ENCODE data around the gene GNAI3. TPM values are rescaled to one million over a fixed set of nuclear protein-coding genes. Genes with fewer than 3 reads are reported as not detected.

GNAI3 gene
- 9.2 and 9.8 TPM in 2 replicates for total RNA-seq (2021; fragmentation: NEBNext Ultra II Directional; extraction: Animal tissue kit (Norgen Biotek cat#: 25700))
- 1.9 and 4.0 TPM in 2 replicates for polyA plus RNA-seq (2011; rRNA removed)
- 4.7 TPM for polyA plus RNA-seq (2011; cell fraction: cytosol; rRNA removed)
- polyA plus RNA-seq (2011; cell fraction: nucleus; rRNA removed) = 1.2 TPM
- polyA plus RNA-seq (2012, experiment 1 of 2) = 4.7 to 6.9 TPM (median 5.3 TPM) in 4 replicates
- polyA plus RNA-seq (2012, experiment 2 of 2) = 0.58 TPM
- 3.9 TPM for polyA plus RNA-seq (2013, experiment 1 of 2)
- polyA plus RNA-seq (2013, experiment 2 of 2) = 4.1 TPM
- polyA minus RNA-seq (2011; rRNA and poly(A)+ RNA removed) = 6.3 and 7.4 TPM in 2 replicates
- 4.3 TPM for polyA minus RNA-seq (2011; cell fraction: cytosol; rRNA and poly(A)+ RNA removed)
- polyA minus RNA-seq (2011; cell fraction: nucleus; rRNA and poly(A)+ RNA removed) = 8.0 TPM
- long read RNA-seq, experiment 1, full-length matches to known transcripts = 69 of 131 reads
- long read RNA-seq, experiment 1, partial matches to known transcripts = 55 of 131 reads
- long read RNA-seq, experiment 1, other reads (novel, unspliced or antisense) = 7 of 131 reads
- long read RNA-seq, experiment 2, full-length matches to known transcripts = 174 of 182 reads
- long read RNA-seq, experiment 2, partial matches to known transcripts = 8 of 182 reads
- long read RNA-seq, experiment 2, other reads (novel, unspliced or antisense) = 0 of 182 reads

GRCh38 chr1:109548321-109549267, at the start of gene GNAI3:
TSS of gene GNAI3 (plus strand) at chr1:109548615. CDS start at chr1:109548721, 106 bp downstream.
- H4K91ac ChIP-seq (replicated peaks; ENCODE audit: insufficient read length, low read length) = peak within 1 kb of the TSS; percentile 70
- no peaks in the 10 kb centered on the region for H3K27me3 ChIP-seq (replicated peaks in 1 of 4; ENCODE audit: control insufficient read depth in 3 of 4, extremely low read depth in 1 of 4, insufficient read depth in 3 of 4, low read length in 3 of 4)
- H3K4me2 ChIP-seq (ENCODE audit: insufficient read depth in 1 of 2, low read depth in 2 of 2, low read length in 2 of 2) = peak within 1 kb of the TSS; percentile 90 to 91
- no peak within 1 kb of the TSS for H3K4ac ChIP-seq (replicated peaks; ENCODE audit: insufficient read length, low read depth, low read length)
- peak within 1 kb of the TSS; percentile 69; the same call in 1 of the 2 replicates for H2BK12ac ChIP-seq (ENCODE audit: low read depth, low read length)
- peak within 1 kb of the TSS; percentile 86 for H4K5ac ChIP-seq (ENCODE audit: insufficient read length, low read depth, low read length)
- H2BK5ac ChIP-seq (ENCODE audit: low read depth, low read length) = peak within 1 kb of the TSS; percentile 85
- ChIA-PET POLR2A (ENCODE audit: partially characterized antibody) (interaction anchor here (0.8 to 3.0 kb wide), 28 partner anchors 9 to 436 kb away, joined by 3 to 18 read pairs (median 4); partner anchors contain the start of genes AHCYL1, AMPD2, EPS8L3 and GNAT2), CTCF (ENCODE audit: partially characterized antibody) (interaction anchor here (0.5 to 3.2 kb wide), 25 partner anchors 11 to 468 kb away, joined by 3 to 21 read pairs (median 4); partner anchors contain the start of genes AMPD2 and GSTM1)
- H2AFZ ChIP-seq (ENCODE audit: low read length) = no peak within 1 kb of the TSS
- peaks cover 0 to 8% (median under 1%) of the 10 kb centered on the region in 4 experiments; a peak in 5 of 7 replicates for H3K4me1 ChIP-seq (replicated peaks in 1 of 4; ENCODE audit: control insufficient read depth in 3 of 4, insufficient read depth in 4 of 4, low read length in 3 of 4)
- H4K8ac ChIP-seq (ENCODE audit: extremely low read depth, insufficient read depth, low read length) = peak within 1 kb of the TSS; percentile 93; the same call in 1 of the 2 replicates
- H3K9me3 ChIP-seq (ENCODE audit: insufficient read depth in 2 of 2, low read depth in 1 of 2, low read length in 1 of 2) = no peaks in the 10 kb centered on the region
- FAIRE-seq = no peak
- H3K14ac ChIP-seq (ENCODE audit: insufficient read length) = no peak within 1 kb of the TSS
- peak within 1 kb of the TSS; percentile 83 for H3K27ac ChIP-seq (ENCODE audit: low read depth, low read length)
- H3K56ac ChIP-seq (replicated peaks; ENCODE audit: insufficient read length, low read depth, low read length) = peak within 1 kb of the TSS; percentile 17
- H2BK120ac ChIP-seq (replicated peaks; ENCODE audit: low read depth, low read length) = no peak within 1 kb of the TSS
- no peak within 1 kb of the TSS for H2BK15ac ChIP-seq (ENCODE audit: low read length)
- H3K79me2 ChIP-seq (ENCODE audit: control insufficient read depth in 1 of 2, insufficient read depth in 2 of 2, low read length in 2 of 2) = peaks cover 7 to 55% of the 10 kb centered on the region in 2 experiments; a peak in 3 of 4 replicates
- no peaks in the 10 kb centered on the region for H3K79me1 ChIP-seq (ENCODE audit: low read depth, low read length)
- peak within 1 kb of the TSS; percentile 92 for H3K18ac ChIP-seq (ENCODE audit: extremely low read depth, low read length)
- H3K23ac ChIP-seq (ENCODE audit: insufficient read length) = no peak within 1 kb of the TSS
- H2BK20ac ChIP-seq (ENCODE audit: low read length) = no peak within 1 kb of the TSS
- H4K20me1 ChIP-seq (replicated peaks in 1 of 2; ENCODE audit: control insufficient read depth in 1 of 2, insufficient read depth in 2 of 2, low read length in 2 of 2) = peaks cover 2 to 4% of the 10 kb centered on the region in 2 experiments
- peak within 1 kb of the TSS; percentile 81 to 91 (median 90) for H3K4me3 ChIP-seq (ENCODE audit: extremely low read depth in 1 of 4, insufficient read depth in 2 of 4, low read depth in 3 of 4, low read length in 4 of 4)
- 2% methylated on average over 64 of the region's 68 CpGs; no CpG with 5 or more reads in 1 of the 2 experiments for WGBS, 2 experiments (ENCODE audit: extremely low coverage in 1 of 2, insufficient coverage in 1 of 2, insufficient read length in 1 of 2, insufficient replicate concordance in 2 of 2, low coverage in 1 of 2, low lambda C conversion rate in 2 of 2, missing lambda C conversion rate in 1 of 2)
- DNase-seq (ENCODE audit: low read depth in 1 of 2, low spot score in 2 of 2) = peak; percentile 82 to 95
- H3K36me3 ChIP-seq (ENCODE audit: control insufficient read depth in 2 of 4, insufficient read depth in 4 of 4, low read length in 3 of 4) = peaks cover 0 to 2% (median 0%) of the 10 kb centered on the region in 4 experiments; a peak in 1 of 8 replicates
- peak within 1 kb of the TSS; percentile 80 to 90 (median 82) for H3K9ac ChIP-seq (replicated peaks in 1 of 4; ENCODE audit: extremely low read depth in 1 of 4, low read depth in 3 of 4, low read length in 3 of 4)
- H2AK5ac ChIP-seq (ENCODE audit: low read depth, low read length) = no peak within 1 kb of the TSS; the same call in 1 of the 2 replicates
- peaks cover 8% of the 10 kb centered on the region for H3K23me2 ChIP-seq (ENCODE audit: low read depth, low read length)
- no peak for TF ChIP-seq SRF (IDR thresholded peaks at IDR 0.05; ENCODE audit: low read depth, low read length)
- peak; percentile 90 for TF ChIP-seq RBBP5 (IDR thresholded peaks at IDR 0.05; ENCODE audit: borderline replicate concordance, low read depth, low read length)
- TF ChIP-seq TAF7 (optimal IDR thresholded peaks at IDR 0.05; ENCODE audit: borderline replicate concordance, low read depth, low read length) = peak; percentile 79
- peak; percentile 98 for TF ChIP-seq ASH2L (IDR thresholded peaks at IDR 0.05; ENCODE audit: low read length)
- peak; percentile 31; the same call in 1 of the 2 replicates for TF ChIP-seq GTF2F1 (IDR thresholded peaks at IDR 0.05; ENCODE audit: borderline replicate concordance, low read depth, low read length)
- 0 out of 2 replicates have a peak, but pooled peaks have one; percentile 8 for TF ChIP-seq YY1 (IDR thresholded peaks at IDR 0.05; ENCODE audit: low read depth, low read length)

Data from H1 (cell line).